Measurements from ENCODE around the gene ARHGAP26. TPM values are rescaled to one million over a fixed set of nuclear protein-coding genes. Genes with fewer than 3 reads are reported as not detected.
A peak's percentile ranks its signal among the peaks of the same experiment; 100 is the strongest.

Gene ARHGAP26
- total and polyA plus RNA-seq, 7 donors = 2.5 to 28.7 (median 12.0) TPM

- WGBS, 3 donors = 16 to 22% (median 17%) methylated on average over 7 of the region's 7 CpGs
- H3K4me3 ChIP-seq = no peak overlapping the region
- peaks cover 30% of the 10 kb centered on the region for H3K4me1 ChIP-seq
Observed at GRCh38 chr5:143153332-143154119, 383.3 kb downstream of the ARHGAP26 start.

DNA sequence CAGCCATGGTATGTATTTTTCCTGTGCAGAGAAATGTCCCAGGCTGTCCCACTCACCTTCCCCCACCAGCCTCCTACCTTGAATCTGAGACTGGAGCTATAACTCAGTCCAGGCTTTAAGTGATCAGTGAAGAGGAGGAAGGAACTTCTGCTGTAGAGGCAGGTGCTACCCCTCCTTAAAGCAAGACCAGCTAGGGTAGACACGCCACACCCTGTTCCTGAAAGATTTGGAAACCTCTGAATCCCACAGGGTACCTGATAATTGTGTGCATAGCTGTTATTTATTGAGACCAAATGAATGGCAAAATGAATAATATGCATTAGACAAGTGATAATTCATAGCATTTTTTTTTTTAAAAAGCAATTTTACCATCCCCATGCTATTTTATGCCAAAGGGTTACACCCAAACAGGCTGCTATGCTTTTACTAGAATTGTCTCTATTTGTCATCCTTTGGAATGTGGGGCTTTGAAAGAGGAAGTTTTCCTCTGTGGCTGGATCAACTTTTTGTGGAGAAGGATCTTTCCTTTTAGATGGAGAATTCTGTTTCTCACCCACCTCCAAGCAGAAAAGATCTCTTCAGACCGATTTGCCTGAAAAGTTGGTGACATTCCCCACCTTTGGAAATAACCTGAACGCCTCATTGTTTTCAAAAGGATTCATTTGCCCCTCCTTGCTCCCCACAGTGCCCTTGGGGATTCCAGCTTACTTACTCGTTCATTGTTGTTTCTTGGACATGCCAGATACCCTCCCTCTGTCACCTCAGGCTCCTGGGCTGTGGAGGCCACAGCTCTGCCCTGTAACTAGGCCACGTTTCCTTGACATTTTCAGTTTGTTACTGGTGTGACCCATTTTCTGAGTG is 384.6 kb downstream of the ARHGAP26 start:
- Histone ChIP-seq H3K9me3 (no peaks in the 10 kb centered on the region), H3K27me3 (ENCODE audit: insufficient read depth in 3 of 3, low read length in 2 of 3) (no peaks in the 10 kb centered on the region), H3K4me3 (no peak overlapping the region), H3K4me1 (peaks cover 27% of the 10 kb centered on the region), H3K27ac (peak overlapping the region; percentile 56), H3K36me3 (ENCODE audit: insufficient read depth in 1 of 2, low read depth in 1 of 2) (peaks cover 0 to 12% of the 10 kb centered on the region in 2 donors)
- 65 to 78% (median 71%) methylated on average over 5 of the region's 5 CpGs for WGBS, 3 donors
- ATAC-seq = no peak
- no peak for DNase-seq
- intact Hi-C loops (cut with DNase I) = no loop called here
- TF ChIP-seq, protein P1, sequence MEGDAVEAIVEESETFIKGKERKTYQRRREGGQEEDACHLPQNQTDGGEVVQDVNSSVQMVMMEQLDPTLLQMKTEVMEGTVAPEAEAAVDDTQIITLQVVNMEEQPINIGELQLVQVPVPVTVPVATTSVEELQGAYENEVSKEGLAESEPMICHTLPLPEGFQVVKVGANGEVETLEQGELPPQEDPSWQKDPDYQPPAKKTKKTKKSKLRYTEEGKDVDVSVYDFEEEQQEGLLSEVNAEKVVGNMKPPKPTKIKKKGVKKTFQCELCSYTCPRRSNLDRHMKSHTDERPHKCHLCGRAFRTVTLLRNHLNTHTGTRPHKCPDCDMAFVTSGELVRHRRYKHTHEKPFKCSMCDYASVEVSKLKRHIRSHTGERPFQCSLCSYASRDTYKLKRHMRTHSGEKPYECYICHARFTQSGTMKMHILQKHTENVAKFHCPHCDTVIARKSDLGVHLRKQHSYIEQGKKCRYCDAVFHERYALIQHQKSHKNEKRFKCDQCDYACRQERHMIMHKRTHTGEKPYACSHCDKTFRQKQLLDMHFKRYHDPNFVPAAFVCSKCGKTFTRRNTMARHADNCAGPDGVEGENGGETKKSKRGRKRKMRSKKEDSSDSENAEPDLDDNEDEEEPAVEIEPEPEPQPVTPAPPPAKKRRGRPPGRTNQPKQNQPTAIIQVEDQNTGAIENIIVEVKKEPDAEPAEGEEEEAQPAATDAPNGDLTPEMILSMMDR (IDR thresholded peaks at IDR 0.05) = no peak

More at GRCh38 chr5:143153332-143154119, 383.3 kb downstream of the ARHGAP26 start:
- intact Hi-C loops (cut with DNase I) = no loop called here
- DNase-seq (peak; percentile 74 to 86), ATAC-seq (peak in 3 of 4 donors; percentile 49 to 71 (median 55))
- H3K36me3 ChIP-seq (ENCODE audit: insufficient read depth in 1 of 2, low read depth in 1 of 2) = peaks cover 0 to 15% of the 10 kb centered on the region in 2 donors
- H3K27ac ChIP-seq = peak overlapping the region; percentile 56
- H3K27me3 ChIP-seq (ENCODE audit: insufficient read depth in 3 of 3, low read length in 2 of 3) = no peaks in the 10 kb centered on the region
- TF ChIP-seq, protein P1 (IDR thresholded peaks at IDR 0.05) = no peak
- H3K9me3 ChIP-seq = no peaks in the 10 kb centered on the region

- H3K4me3 ChIP-seq = no peak overlapping the region
- ATAC-seq = no peak
Observed at GRCh38 chr5:143155455-143155854, 385.3 kb downstream of the ARHGAP26 start.

GRCh38 chr5:143156086-143156485 is 385.9 kb downstream of the ARHGAP26 start:
- Histone ChIP-seq H3K4me3 (no peak overlapping the region), H3K27ac (peak overlapping the region; percentile 38), H3K36me3 (ENCODE audit: insufficient read depth in 1 of 2, low read depth in 1 of 2) (peaks cover 0 to 3% of the 10 kb centered on the region in 2 donors), H3K9me3 (no peaks in the 10 kb centered on the region), H3K27me3 (ENCODE audit: insufficient read depth in 3 of 3, low read length in 2 of 3) (no peaks in the 10 kb centered on the region), H3K4me1 (peaks cover 32% of the 10 kb centered on the region)
- TF ChIP-seq, protein P1 (IDR thresholded peaks at IDR 0.05) = no peak
- 52 to 57% (median 53%) methylated on average over 1 of the region's 1 CpG for WGBS, 3 donors
- no peak for DNase-seq
- no peak for ATAC-seq
- intact Hi-C loops (cut with DNase I) = no loop called here

More at GRCh38 chr5:143155455-143155854, 385.3 kb downstream of the ARHGAP26 start:
- Histone ChIP-seq H3K27me3 (ENCODE audit: insufficient read depth in 3 of 3, low read length in 2 of 3) (no peaks in the 10 kb centered on the region), H3K27ac (peak overlapping the region; percentile 38), H3K9me3 (no peaks in the 10 kb centered on the region), H3K36me3 (ENCODE audit: insufficient read depth in 1 of 2, low read depth in 1 of 2) (peaks cover 0 to 6% of the 10 kb centered on the region in 2 donors), H3K4me1 (peaks cover 27% of the 10 kb centered on the region)
- TF ChIP-seq, protein P1 (IDR thresholded peaks at IDR 0.05) = no peak
- DNase-seq = no peak
- intact Hi-C loops (cut with DNase I) = no loop called here
- 47 to 55% (median 49%) methylated on average over 3 of the region's 3 CpGs for WGBS, 3 donors
